Liver (tissue), 3 donors: ENCODE measurements around the gene SCD5.

Source experiments
- ATF3 ChIP-seq: IDR thresholded peaks from 2 replicates; pipeline ENCODE4 v1.6.1; 2016; ENCODE audit warnings: antibody characterized with exemption
- CTCF ChIP-seq: fragments of 150-350 bp; IDR thresholded peaks from 2 replicates; pipeline ENCODE4 v1.5.1; 2017; ENCODE audit warnings: improper control_type of control experiment, low read depth, low read length; ENCODE audit not compliant: missing input control
- EGR1 ChIP-seq, 2 donors: IDR thresholded peaks; 2 replicates each; pipeline ENCODE4 v1.6.1; 2016 to 2018; ENCODE audit warnings: antibody characterized with exemption in 2 of 2, low read depth in 2 of 2
- FOXA1 ChIP-seq: IDR thresholded peaks from 2 replicates; pipeline ENCODE4 v1.6.1; 2016; ENCODE audit warnings: antibody characterized with exemption
- GABPA ChIP-seq, 2 donors: IDR thresholded peaks in 1 of 2; conservative IDR thresholded peaks in 1 of 2; 2 replicates each; pipeline ENCODE4 v1.6.1; 2016; ENCODE audit warnings: antibody characterized with exemption in 2 of 2, mild to moderate bottlenecking in 1 of 2, moderate library complexity in 1 of 2
- HNF4G ChIP-seq: IDR thresholded peaks from 2 replicates; pipeline ENCODE4 v1.6.1; 2016; ENCODE audit warnings: antibody characterized with exemption
- RAD21 ChIP-seq, 2 donors: IDR thresholded peaks; 2 replicates each; pipeline ENCODE4 v1.6.1; 2016; ENCODE audit warnings: antibody characterized with exemption in 2 of 2, mild to moderate bottlenecking in 2 of 2
- REST ChIP-seq: IDR thresholded peaks from 2 replicates; pipeline ENCODE4 v1.6.1; 2016; ENCODE audit warnings: antibody characterized with exemption, mild to moderate bottlenecking
- RXRA ChIP-seq, 2 donors: IDR thresholded peaks; 2 replicates each; pipeline ENCODE4 v1.6.1; 2017 to 2018; ENCODE audit warnings: antibody characterized with exemption in 2 of 2, mild to moderate bottlenecking in 1 of 2
- SP1 ChIP-seq: IDR thresholded peaks from 2 replicates; pipeline ENCODE4 v1.6.1; 2018; ENCODE audit warnings: antibody characterized with exemption, mild to moderate bottlenecking
- TAF1 ChIP-seq: conservative IDR thresholded peaks from 2 replicates; pipeline ENCODE4 v1.6.1; 2016; ENCODE audit warnings: antibody characterized with exemption, mild to moderate bottlenecking
- YY1 ChIP-seq: IDR thresholded peaks from 2 replicates; pipeline ENCODE4 v1.6.1; 2016; ENCODE audit warnings: antibody characterized with exemption, mild to moderate bottlenecking
- ZBTB33 ChIP-seq: IDR thresholded peaks from 2 replicates; pipeline ENCODE4 v1.6.1; 2016; ENCODE audit warnings: antibody characterized with exemption
- donor health status: healthy.
- donor health status: healthy.

GRCh38 chr4:82789025-82789776 is 9.4 kb downstream of the SCD5 start:
- no peak for TF ChIP-seq CTCF
- no peak for TF ChIP-seq RAD21 (IDR thresholded peaks at IDR 0.05)
- TF ChIP-seq HNF4G = no peak
- no peak for TF ChIP-seq RXRA (IDR thresholded peaks at IDR 0.05)
- no peak for TF ChIP-seq FOXA1
- no peak for TF ChIP-seq REST
- TF ChIP-seq TAF1 = no peak
- TF ChIP-seq YY1 = no peak
- no peak for TF ChIP-seq GABPA (IDR thresholded peaks at IDR 0.05 in 1 of 2, conservative IDR thresholded peaks at IDR 0.05 in 1 of 2)
- no peak for TF ChIP-seq ZBTB33
- no peak for TF ChIP-seq SP1
- TF ChIP-seq EGR1 (IDR thresholded peaks at IDR 0.05; ENCODE audit: low read depth in 2 of 2) = no peak
- no peak for TF ChIP-seq ATF3
